Activated CD4-positive, CD25-positive, alpha-beta regulatory T cell treated with anti-CD3 and anti-CD28 coated beads, Interleukin-2, amount 50 U/mL, for 72 hours (primary cell): ENCODE data around the gene PTGDR.

Source experiments
- DNase-seq: peaks from one replicate; pipeline ENCODE4 v3.0.0; 2021

Gene PTGDR

DNA sequence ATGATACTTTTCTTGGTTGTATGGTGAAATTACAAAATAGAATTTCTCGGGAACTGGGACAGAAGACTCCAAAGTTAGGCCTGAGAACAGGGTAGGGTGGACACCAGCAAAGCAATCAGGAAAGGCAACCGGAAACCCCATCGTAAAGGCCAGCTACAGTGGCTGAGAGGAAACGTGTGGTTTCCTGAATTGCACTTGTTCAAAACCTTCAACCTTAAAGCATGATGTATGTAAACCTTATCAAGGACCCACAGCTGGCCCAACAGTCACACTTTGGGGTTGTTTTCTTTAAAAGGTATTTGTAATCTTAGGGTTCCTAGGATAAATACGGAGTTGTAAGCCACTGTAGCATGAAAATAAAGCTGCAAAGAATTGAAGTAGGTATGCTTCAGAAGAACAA, 2.2 kb upstream of the PTGDR start:
- no peak for DNase-seq

DNA sequence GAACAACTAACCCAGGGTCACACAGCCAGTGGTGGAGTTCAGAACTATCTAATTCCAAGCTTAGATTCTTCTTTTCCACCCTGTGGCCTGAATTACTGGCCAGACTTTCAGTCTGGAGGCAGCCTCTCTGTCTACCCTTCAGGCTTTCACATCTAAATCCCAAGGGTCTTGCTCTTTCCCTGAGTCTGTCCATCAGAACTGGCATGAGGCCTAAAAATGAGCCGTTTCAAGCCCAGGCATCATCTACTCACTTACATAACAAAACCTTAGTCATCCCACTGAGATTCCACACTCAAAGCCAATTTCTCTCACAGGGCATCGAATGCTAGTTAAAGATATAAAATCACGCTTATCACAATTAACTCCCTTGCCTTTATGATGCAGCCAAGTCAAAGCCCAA, 1.3 kb upstream of the PTGDR start:
- no peak for DNase-seq

GRCh38 chr14:52266782-52267181, 716 bp upstream of the PTGDR start:
- DNase-seq = no peak

DNA sequence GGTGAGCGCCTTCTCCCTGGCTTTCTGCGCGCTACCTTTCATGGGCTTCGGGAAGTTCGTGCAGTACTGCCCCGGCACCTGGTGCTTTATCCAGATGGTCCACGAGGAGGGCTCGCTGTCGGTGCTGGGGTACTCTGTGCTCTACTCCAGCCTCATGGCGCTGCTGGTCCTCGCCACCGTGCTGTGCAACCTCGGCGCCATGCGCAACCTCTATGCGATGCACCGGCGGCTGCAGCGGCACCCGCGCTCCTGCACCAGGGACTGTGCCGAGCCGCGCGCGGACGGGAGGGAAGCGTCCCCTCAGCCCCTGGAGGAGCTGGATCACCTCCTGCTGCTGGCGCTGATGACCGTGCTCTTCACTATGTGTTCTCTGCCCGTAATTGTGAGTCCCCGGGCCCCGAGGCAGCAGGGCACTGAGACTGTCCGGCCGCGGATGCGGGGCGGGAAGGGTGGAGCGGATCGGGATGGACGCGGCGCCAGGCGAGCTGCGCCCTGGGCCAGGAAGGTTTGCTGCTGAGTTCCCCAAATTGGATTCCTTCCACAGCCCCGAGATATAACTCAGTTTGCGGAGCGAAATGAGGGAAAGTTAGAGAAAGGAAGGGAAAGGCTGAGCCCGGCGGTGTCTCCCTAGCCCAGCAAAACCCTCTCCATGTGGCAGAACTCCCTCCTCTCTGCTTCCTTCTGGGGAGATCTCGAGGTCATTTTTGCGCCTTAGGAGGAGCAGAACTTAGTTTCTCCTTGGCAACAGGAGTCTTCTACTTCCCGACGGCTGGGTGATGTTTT, 972 bp downstream of the PTGDR start:
- DNase-seq = no peak

DNA sequence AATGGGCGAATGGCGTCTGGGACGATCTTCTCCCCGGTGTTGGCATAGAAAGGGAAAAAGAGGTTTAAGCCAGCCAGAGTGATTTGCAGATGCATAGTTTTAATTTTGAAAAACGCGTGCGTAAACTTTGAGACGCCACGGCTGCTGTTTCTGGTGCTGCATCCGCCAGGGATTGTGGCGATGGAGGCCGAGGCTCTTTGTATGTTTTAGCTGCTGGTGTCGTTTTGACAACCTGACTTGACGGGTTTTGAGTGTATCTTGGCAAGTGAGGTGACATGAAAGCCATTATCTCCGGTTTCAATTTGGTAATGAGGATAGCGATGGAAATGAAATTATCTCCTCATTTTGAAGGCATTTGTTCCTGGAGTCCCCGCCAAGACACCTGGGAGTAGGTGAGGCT, 1.6 kb downstream of the PTGDR start:
- no peak for DNase-seq

GRCh38 chr14:52269982-52270381, 2.5 kb downstream of the PTGDR start:
- DNase-seq = no peak

DNA sequence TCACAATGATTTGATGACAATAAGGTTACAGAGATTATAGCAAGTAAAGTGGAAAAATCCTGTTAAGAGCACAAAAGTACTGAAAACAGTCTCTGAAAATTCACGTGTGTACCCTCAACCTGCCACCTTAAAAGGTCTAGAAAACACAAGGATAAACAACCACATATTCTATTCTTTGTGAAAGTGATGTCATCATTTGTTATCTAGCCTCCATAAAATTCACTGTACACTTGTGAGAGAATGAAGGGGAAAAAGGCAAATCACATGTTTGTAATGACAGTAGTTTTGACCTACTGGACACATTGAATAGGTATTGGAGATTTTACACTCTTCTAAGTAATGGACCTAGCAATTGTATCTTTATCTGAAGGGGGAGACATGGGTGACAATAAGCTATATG, 4.0 kb downstream of the PTGDR start:
- no peak for DNase-seq

DNA sequence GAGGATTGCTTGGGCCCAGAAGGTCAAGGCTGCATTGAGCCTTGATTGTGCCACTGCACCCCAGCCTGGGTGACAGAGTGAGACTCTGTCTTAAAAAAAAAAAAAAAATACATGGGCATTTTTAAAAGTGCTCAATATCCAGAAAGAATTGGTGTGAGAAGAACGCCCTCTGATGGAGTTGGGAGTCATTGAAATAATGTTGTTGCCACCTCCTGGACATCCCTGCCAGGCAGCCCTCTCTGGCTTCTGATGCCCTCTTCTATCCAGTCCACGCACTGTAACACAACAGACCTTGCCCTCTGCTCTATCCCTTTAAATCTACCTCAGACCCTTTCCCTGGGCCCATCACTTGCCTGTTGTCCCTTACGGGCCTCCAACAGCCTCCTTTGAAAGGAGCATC, 4.9 kb downstream of the PTGDR start:
- no peak for DNase-seq

GRCh38 chr14:52275372-52275771, 7.9 kb downstream of the PTGDR start:
- no peak for DNase-seq

- no peak for DNase-seq
Measured at GRCh38 chr14:52277552-52277951, 10.1 kb downstream of the PTGDR start.

GRCh38 chr14:52279408-52279807, 11.9 kb downstream of the PTGDR start:
- no peak for DNase-seq

DNA sequence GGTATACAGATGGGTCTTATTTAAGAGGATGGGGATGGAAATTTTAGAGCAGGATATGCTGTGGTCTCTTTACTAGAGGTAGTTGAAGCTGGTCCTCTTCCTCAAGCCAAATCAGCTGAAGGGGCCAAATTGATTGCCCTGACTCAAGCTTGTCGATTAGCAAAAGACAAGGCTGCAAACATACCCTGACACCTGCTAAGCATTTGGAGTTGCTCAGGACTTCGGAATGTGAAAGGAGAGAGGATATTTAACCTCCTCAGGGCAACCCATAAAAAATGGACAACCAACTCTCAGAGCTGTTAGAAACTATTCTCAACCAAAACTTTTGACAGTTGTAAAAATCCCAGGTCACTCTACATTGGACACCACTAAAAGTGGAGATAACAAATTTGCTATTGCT, 15.6 kb downstream of the PTGDR start:
- DNase-seq = no peak

GRCh38 chr14:52286661-52287649, 19.5 kb downstream of the PTGDR start:
- no peak for DNase-seq

DNA sequence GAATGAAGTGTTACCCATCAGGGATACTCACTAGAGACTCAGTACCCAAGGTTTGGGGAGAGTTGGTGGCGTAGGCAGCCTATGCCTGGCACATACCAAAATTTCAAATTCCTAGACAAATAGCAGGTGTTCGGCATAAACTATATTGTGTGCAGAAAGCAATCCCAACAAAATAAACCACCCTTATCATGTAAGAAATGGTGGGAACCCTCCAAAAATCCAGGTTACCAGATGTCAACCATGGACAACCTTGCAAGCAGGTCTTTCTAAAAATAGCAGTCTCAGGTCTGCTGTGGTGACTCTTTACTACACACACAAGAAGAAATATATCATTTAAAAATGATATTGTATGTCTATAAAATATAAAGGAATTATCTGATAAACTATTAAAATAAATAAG, 28.9 kb downstream of the PTGDR start:
- no peak for DNase-seq

GRCh38 chr14:52298795-52299194, 31.3 kb downstream of the PTGDR start:
- no peak for DNase-seq

GRCh38 chr14:52299692-52300278, 32.3 kb downstream of the PTGDR start:
- no peak for DNase-seq

DNA sequence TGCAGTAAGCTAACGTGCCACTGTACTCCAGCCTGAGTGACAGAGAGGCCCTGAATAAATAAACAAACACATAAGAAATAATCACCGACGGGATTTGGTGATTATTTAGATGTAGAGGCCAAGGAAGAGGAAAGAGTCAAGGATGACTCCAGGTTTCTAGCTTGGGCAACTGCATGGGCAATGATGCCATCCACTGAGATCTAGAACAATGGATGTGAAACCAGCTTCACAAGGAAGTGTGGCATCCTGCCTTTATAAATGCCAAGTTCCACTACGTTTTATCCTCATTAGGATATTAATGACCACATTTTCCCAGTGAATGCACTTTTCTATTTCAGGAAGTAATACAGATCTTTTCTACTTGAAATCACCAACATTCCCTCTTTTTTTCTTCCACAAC, 35.7 kb downstream of the PTGDR start:
- DNase-seq = no peak

GRCh38 chr14:52304248-52304904, 36.9 kb downstream of the PTGDR start:
- DNase-seq = no peak

DNA sequence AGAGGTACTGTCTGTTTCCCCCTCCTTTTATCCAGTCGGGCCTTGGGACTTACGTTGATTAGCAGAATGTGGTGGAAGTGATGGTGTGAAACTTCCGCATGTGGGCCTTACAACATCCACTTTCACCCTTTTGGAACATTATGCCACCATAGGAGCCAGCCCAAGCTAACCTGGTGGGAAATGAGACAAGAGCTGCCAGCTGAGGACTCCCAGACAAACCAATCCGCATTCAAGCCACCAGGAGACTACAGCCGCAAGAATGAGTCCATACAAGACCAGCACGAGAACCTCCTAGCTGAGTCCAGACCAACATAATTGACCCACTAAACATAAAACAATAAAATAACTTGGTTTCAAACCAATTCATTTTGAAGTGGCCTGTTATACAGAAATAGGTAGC, 37.5 kb downstream of the PTGDR start:
- DNase-seq = no peak

DNA sequence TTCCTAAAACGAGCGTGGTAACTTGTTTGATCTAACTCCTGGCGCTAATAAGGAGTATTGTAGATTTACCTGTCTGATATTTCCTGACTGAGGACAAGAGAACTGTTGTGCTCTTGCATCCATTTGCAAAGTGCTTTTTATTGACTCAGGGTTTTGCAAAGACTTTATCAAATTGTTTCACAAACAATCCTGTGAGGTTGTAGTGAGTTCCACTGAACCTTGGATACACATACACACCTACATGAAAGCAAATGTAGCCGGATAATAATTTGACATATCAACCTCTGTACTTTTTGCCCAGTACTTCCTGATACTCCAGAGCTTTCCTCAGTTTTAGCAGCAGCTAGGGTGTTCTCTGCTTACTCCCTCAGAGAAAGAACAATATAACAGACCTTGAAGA, 39.9 kb downstream of the PTGDR start:
- no peak for DNase-seq

DNA sequence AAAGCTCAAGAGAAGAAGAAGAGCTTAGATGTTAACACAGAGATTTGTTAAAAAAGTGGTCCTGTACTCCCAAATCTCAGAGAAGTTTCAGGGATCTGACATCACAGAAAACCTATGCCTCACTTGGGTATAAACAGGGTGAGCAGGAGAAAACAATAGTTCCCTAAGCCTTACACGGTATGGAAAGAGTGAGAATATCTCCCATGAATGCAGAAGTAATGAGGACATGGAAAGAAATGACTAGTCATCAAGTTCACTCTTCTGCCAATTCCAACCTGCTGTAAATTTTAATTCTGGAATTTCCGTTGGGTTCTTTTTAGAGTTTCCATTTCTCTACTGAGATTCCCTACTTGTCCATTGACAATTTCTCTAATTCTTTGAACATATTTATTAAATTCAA, 40.4 kb downstream of the PTGDR start:
- no peak for DNase-seq

- DNase-seq = no peak
Measured at GRCh38 chr14:52310541-52310940, 43.0 kb downstream of the PTGDR start.

DNA sequence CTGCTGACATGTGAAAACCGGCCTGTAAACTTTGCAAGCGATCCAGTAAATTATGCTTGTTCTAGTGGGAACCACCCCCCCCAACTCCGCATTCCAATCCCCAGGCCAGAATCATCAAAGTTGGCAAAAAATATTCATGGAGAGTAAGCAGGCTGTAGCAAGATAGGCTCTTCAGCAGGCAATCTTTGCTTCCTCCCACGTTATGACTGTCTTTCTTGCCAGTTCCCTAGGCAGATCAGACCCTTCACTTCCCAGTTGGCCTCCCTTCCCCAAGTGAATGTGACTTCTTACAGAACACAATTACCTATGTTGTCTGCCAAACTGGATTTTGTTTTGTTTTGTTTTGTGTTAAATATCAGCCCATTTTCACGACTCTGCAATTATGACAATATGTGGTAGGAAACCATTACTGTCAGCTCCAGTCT, 45.4 kb downstream of the PTGDR start:
- DNase-seq = no peak
